ENCODE results near the gene FGD6.
"Not testable (repeated sequence)": the region's sequence is repeated elsewhere in the genome, so short reads cannot be mapped to it uniquely, and the experiment has no call there.

The FGD6 gene

GRCh38 chr12:95118138-95118787 is 99.0 kb downstream of the FGD6 start:
- DNase-seq = no peak

GRCh38 chr12:95117178-95117599 is 100.1 kb downstream of the FGD6 start:
- peak; percentile 70 for DNase-seq

- no peak for DNase-seq
These were observed 100.5 kb downstream of the FGD6 start for GRCh38 chr12:95116773-95117172.

- DNase-seq = no peak
These were observed 100.9 kb downstream of the FGD6 start for GRCh38 chr12:95116341-95116740.

- no peak for DNase-seq
These were observed 101.6 kb downstream of the FGD6 start for GRCh38 chr12:95115641-95116040.

- no peak for DNase-seq
These were observed 102.4 kb downstream of the FGD6 start for GRCh38 chr12:95114766-95115405.

- no peak for DNase-seq
These were observed 109.9 kb downstream of the FGD6 start for GRCh38 chr12:95107362-95107761.

- DNase-seq = no peak
These were observed 111.7 kb downstream of the FGD6 start for GRCh38 chr12:95105540-95105939.

- DNase-seq = no peak
These were observed 112.3 kb downstream of the FGD6 start for GRCh38 chr12:95104919-95105452.

- peak; percentile 2 for DNase-seq
These were observed 114.2 kb downstream of the FGD6 start for GRCh38 chr12:95102916-95103671.

- DNase-seq = not testable (repeated sequence)
These were observed 115.3 kb downstream of the FGD6 start for GRCh38 chr12:95101957-95102356.

GRCh38 chr12:95100264-95101190 is 116.7 kb downstream of the FGD6 start:
- DNase-seq = no peak

- DNase-seq = no peak
These were observed 117.9 kb downstream of the FGD6 start for GRCh38 chr12:95099270-95099790.

GRCh38 chr12:95096852-95097251 is 120.4 kb downstream of the FGD6 start:
- peak; percentile 95 for DNase-seq

- DNase-seq = peak; percentile 25
These were observed 120.9 kb downstream of the FGD6 start for GRCh38 chr12:95096378-95096777.

- DNase-seq = not testable (repeated sequence)
These were observed 121.4 kb downstream of the FGD6 start for GRCh38 chr12:95095866-95096265.

- DNase-seq = no peak
These were observed 127.8 kb downstream of the FGD6 start for GRCh38 chr12:95089462-95089861.

- no peak for DNase-seq
These were observed 128.9 kb downstream of the FGD6 start for GRCh38 chr12:95088379-95088778.

GRCh38 chr12:95085612-95086011 is 131.7 kb downstream of the FGD6 start:
- no peak for DNase-seq

- DNase-seq = no peak
These were observed 133.3 kb downstream of the FGD6 start for GRCh38 chr12:95083938-95084337.

GRCh38 chr12:95083471-95083870 is 133.8 kb downstream of the FGD6 start:
- DNase-seq = no peak

- no peak for DNase-seq
These were observed 139.9 kb downstream of the FGD6 start for GRCh38 chr12:95077341-95077740.

Measured in NCI-H1694 treated with DMSO at 0.1 percent for 48 hours (cell line).